GM12878 (cell line): ENCODE measurements around the gene SERPINA4.

Experiments
- CREB1 ChIP-seq: IDR thresholded peaks from 2 replicates; pipeline ENCODE4 v1.6.1; 2012; ENCODE audit warnings: low read depth, mild to moderate bottlenecking, inconsistent platforms
- ETV6 ChIP-seq, 2 experiments: fragments of 450-650 bp in 1 of 2; IDR thresholded peaks in 1 of 2; conservative IDR thresholded peaks in 1 of 2; 2 replicates each; pipeline ENCODE4 v1.6.1; 2014; ENCODE audit warnings: antibody characterized with exemption in 1 of 2, borderline replicate concordance in 1 of 2, low read depth in 1 of 2, mild to moderate bottlenecking in 1 of 2, moderate library complexity in 1 of 2
- NBN ChIP-seq: fragments of 450-650 bp; IDR thresholded peaks from 2 replicates; pipeline ENCODE4 v1.6.1; 2016
- POLR2AphosphoS5 ChIP-seq: IDR thresholded peaks from 2 replicates; pipeline ENCODE4 v1.6.1; 2011; ENCODE audit warnings: mild to moderate bottlenecking, low read length, inconsistent platforms
- TF ChIP-seq, protein P1 (sequence below), 3 experiments: IDR thresholded peaks in 2 of 3; conservative IDR thresholded peaks in 1 of 3; 2 replicates each; pipeline ENCODE4 v1.5.1; 2011; ENCODE audit warnings: low read depth in 3 of 3, low read length in 3 of 3, mild to moderate bottlenecking in 3 of 3, control low read depth in 2 of 3, moderate library complexity in 2 of 3, inconsistent platforms in 1 of 3, mixed read lengths in 1 of 3; ENCODE audit not compliant: control insufficient read depth in 2 of 3, insufficient read depth in 1 of 3; ENCODE audit errors: extremely low read depth in 1 of 3

DNA sequence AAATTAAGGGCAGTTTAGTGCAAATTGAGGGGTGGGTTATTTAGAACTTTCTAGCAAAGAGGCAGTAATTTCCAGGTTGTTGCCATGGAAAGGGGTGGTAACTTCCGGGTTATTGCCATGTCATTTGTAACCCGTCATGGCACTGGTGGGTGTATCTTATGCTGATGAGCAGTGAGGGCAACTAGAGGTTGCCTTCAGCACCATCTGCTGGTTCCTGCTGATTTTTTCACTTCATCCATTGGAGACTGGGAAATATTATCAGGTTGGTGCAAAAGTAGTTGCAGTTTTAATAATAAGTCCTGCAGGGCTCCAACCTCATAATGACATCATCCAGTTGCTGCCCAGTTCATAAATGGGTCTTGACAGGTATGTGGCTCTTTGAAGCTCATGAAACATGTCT lies 24.4 kb upstream of the SERPINA4 start:
- no peak for TF ChIP-seq POLR2AphosphoS5
- TF ChIP-seq NBN, result no peak
- TF ChIP-seq, protein P1, sequence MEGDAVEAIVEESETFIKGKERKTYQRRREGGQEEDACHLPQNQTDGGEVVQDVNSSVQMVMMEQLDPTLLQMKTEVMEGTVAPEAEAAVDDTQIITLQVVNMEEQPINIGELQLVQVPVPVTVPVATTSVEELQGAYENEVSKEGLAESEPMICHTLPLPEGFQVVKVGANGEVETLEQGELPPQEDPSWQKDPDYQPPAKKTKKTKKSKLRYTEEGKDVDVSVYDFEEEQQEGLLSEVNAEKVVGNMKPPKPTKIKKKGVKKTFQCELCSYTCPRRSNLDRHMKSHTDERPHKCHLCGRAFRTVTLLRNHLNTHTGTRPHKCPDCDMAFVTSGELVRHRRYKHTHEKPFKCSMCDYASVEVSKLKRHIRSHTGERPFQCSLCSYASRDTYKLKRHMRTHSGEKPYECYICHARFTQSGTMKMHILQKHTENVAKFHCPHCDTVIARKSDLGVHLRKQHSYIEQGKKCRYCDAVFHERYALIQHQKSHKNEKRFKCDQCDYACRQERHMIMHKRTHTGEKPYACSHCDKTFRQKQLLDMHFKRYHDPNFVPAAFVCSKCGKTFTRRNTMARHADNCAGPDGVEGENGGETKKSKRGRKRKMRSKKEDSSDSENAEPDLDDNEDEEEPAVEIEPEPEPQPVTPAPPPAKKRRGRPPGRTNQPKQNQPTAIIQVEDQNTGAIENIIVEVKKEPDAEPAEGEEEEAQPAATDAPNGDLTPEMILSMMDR (IDR thresholded peaks at IDR 0.05 in 2 of 3, conservative IDR thresholded peaks at IDR 0.05 in 1 of 3; ENCODE audit: control insufficient read depth in 2 of 3, extremely low read depth in 1 of 3, insufficient read depth in 1 of 3, low read depth in 3 of 3, low read length in 3 of 3), result no peak
- no peak for TF ChIP-seq ETV6 (conservative IDR thresholded peaks at IDR 0.05 in 1 of 2, IDR thresholded peaks at IDR 0.05 in 1 of 2; ENCODE audit: borderline replicate concordance in 1 of 2, low read depth in 1 of 2)
- TF ChIP-seq CREB1, result no peak
